HepG2 (cell line): Measurements from ENCODE around the gene TCF25. TPM values are rescaled to one million over a fixed set of nuclear protein-coding genes. Genes with fewer than 3 reads are reported as not detected.

Experiments used
- CC2D1A ChIP-seq: sonication (generic); formaldehyde crosslinking; IDR thresholded peaks from 2 replicates; pipeline ENCODE4 v1.8.1; 2023; ENCODE audit warnings: mild to moderate bottlenecking, missing genetic modification reagents
- CHCHD3 ChIP-seq: sonication (generic); formaldehyde crosslinking; IDR thresholded peaks from 2 replicates; pipeline ENCODE4 v1.8.0; 2022; ENCODE audit warnings: mild to moderate bottlenecking, missing genetic modification reagents, moderate library complexity
- DBP ChIP-seq: sonication (generic); formaldehyde crosslinking; IDR thresholded peaks from 2 replicates; pipeline ENCODE4 v1.4.0; 2020; ENCODE audit warnings: missing genetic modification reagents; ENCODE audit errors: not compliant biosample characterization
- EED ChIP-seq: sonication (generic); formaldehyde crosslinking; IDR thresholded peaks from 2 replicates; pipeline ENCODE4 v1.5.0; 2020; ENCODE audit warnings: mild to moderate bottlenecking, missing genetic modification reagents
- KDM3A ChIP-seq: IDR thresholded peaks from 2 replicates; pipeline ENCODE4 v1.6.1; 2018; ENCODE audit warnings: low read depth, missing compliant biosample characterization
- MAFK ChIP-seq, 2 experiments: IDR thresholded peaks in 1 of 2; conservative IDR thresholded peaks in 1 of 2; 2 replicates each; pipeline ENCODE4 v1.6.1; 2011; ENCODE audit warnings: improper control_type of control experiment in 2 of 2, low read length in 2 of 2
- MEF2D ChIP-seq: sonication (generic); formaldehyde crosslinking; IDR thresholded peaks from 2 replicates; pipeline ENCODE4 v1.5.1; 2020; ENCODE audit warnings: mild to moderate bottlenecking, missing genetic modification reagents
- MYC ChIP-seq: sonication (generic); formaldehyde crosslinking; IDR thresholded peaks from 2 replicates; pipeline ENCODE4 v1.9.0; 2021; ENCODE audit warnings: missing genetic modification reagents, borderline replicate concordance
- NCOA2 ChIP-seq: sonication (generic); formaldehyde crosslinking; IDR thresholded peaks from 2 replicates; pipeline ENCODE4 v1.8.0; 2022; ENCODE audit warnings: inconsistent platforms
- NFE2 ChIP-seq: sonication (generic); formaldehyde crosslinking; IDR thresholded peaks from 2 replicates; pipeline ENCODE4 v1.4.0; 2020; ENCODE audit warnings: missing genetic modification reagents
- NR2C2 ChIP-seq: sonication (generic); formaldehyde crosslinking; IDR thresholded peaks from 2 replicates; pipeline ENCODE4 v1.4.0; 2020; ENCODE audit warnings: missing genetic modification reagents, mild to moderate bottlenecking, moderate library complexity, borderline replicate concordance
- PAX8 ChIP-seq: sonication (generic); formaldehyde crosslinking; IDR thresholded peaks from 2 replicates; pipeline ENCODE4 v1.8.0; 2022; ENCODE audit warnings: mild to moderate bottlenecking, missing genetic modification reagents, borderline replicate concordance
- REXO4 ChIP-seq: sonication (generic); formaldehyde crosslinking; IDR thresholded peaks from 2 replicates; pipeline ENCODE4 v1.8.0; 2022; ENCODE audit warnings: missing genetic modification reagents, mild to moderate bottlenecking, borderline replicate concordance
- TCF7 ChIP-seq: sonication (generic); IDR thresholded peaks from 2 replicates; pipeline ENCODE4 v1.6.1; 2016; ENCODE audit warnings: antibody characterized with exemption, low read depth
- YY1 ChIP-seq: IDR thresholded peaks from 2 replicates; pipeline ENCODE4 v1.6.1; 2011; ENCODE audit warnings: low read length, low read depth, moderate library complexity, mild to moderate bottlenecking; ENCODE audit not compliant: insufficient read depth, insufficient replicate concordance
- ZFP36L2 ChIP-seq: sonication (generic); formaldehyde crosslinking; IDR thresholded peaks from 2 replicates; pipeline ENCODE4 v1.4.0; 2020; ENCODE audit warnings: missing genetic modification reagents
- ZFP90 ChIP-seq: sonication (generic); formaldehyde crosslinking; IDR thresholded peaks from 2 replicates; pipeline ENCODE4 v1.8.0; 2022; ENCODE audit warnings: missing genetic modification reagents, mild to moderate bottlenecking, inconsistent platforms, borderline replicate concordance
- ZMAT5 ChIP-seq: sonication (generic); formaldehyde crosslinking; IDR thresholded peaks from 2 replicates; pipeline ENCODE4 v1.5.0; 2020; ENCODE audit warnings: mild to moderate bottlenecking, low read depth, missing genetic modification reagents, borderline replicate concordance
- ZMYM2 ChIP-seq: sonication (generic); formaldehyde crosslinking; IDR thresholded peaks from 2 replicates; pipeline ENCODE4 v1.8.0; 2022; ENCODE audit warnings: mild to moderate bottlenecking, missing genetic modification reagents
- ZNF354B ChIP-seq: sonication (generic); formaldehyde crosslinking; IDR thresholded peaks from 2 replicates; pipeline ENCODE4 v1.8.0; 2022; ENCODE audit warnings: mild to moderate bottlenecking, missing genetic modification reagents
- ZNF460 ChIP-seq: sonication (generic); formaldehyde crosslinking; IDR thresholded peaks from 2 replicates; pipeline ENCODE4 v1.5.1; 2020; ENCODE audit warnings: missing genetic modification reagents, mild to moderate bottlenecking, borderline replicate concordance
- ZNF543 ChIP-seq: sonication (generic); formaldehyde crosslinking; IDR thresholded peaks from 2 replicates; pipeline ENCODE4 v1.4.0; 2020; ENCODE audit warnings: mild to moderate bottlenecking, missing genetic modification reagents
- ZNF564 ChIP-seq: sonication (generic); formaldehyde crosslinking; IDR thresholded peaks from 2 replicates; pipeline ENCODE4 v1.8.1; 2023; ENCODE audit warnings: mild to moderate bottlenecking, missing genetic modification reagents
- polyA plus RNA-seq, 8 experiments: library from polyadenylated mRNA; depleted of rRNA in 3 of 8; stranded (reverse) in 7 of 8; unstranded in 1 of 8; fragments of >200 nt; fragmentation: Illumina TruSeq in 4 of 8; extraction: Trizol in 4 of 8; gene quantifications; 2 replicates each; pipeline versions ENCODE4 v1.2.1 to v1.2.3, GENCODE V29; 2011 to 2016; ENCODE audit warnings: low read depth in 4 of 8, missing spikeins in 1 of 8, mixed read lengths in 1 of 8; ENCODE audit not compliant: insufficient read depth in 1 of 8
- total RNA-seq, 5 experiments: library from RNA; depleted of rRNA; stranded (reverse); fragments of >200 nt; fragmentation: Illumina TruSeq; extraction: Trizol; gene quantifications; 2 replicates each; pipeline ENCODE4 v1.2.3, GENCODE V29; 2016; ENCODE audit warnings: low read depth in 1 of 5
- TF ChIP-seq, protein P1 (sequence below): sonication (generic); formaldehyde crosslinking; conservative IDR thresholded peaks from 2 replicates; pipeline ENCODE4 v1.4.0; 2020; ENCODE audit warnings: missing genetic modification reagents
- TF ChIP-seq, protein P2 (sequence below), 2 experiments: sonication (generic) in 1 of 2; formaldehyde crosslinking in 1 of 2; IDR thresholded peaks; 2 replicates each; pipeline versions ENCODE4 v1.4.0 to v1.6.1; 2018 to 2020; ENCODE audit warnings: missing genetic modification reagents in 2 of 2, borderline replicate concordance in 1 of 2, low read depth in 1 of 2, mild to moderate bottlenecking in 1 of 2, missing biosample characterization in 1 of 2

TCF25 gene
- total and polyA plus RNA-seq, 2 of the 13 experiments (the other 11 are each of a cell fraction or from before 2014, with no cell fraction given), result 138 to 206 TPM

- TF ChIP-seq DBP (CRISPR knock-in tag) (peak; percentile 55), ZMAT5 (no peak), YY1 (no peak), MAFK (conservative IDR thresholded peaks at IDR 0.05 in 1 of 2, IDR thresholded peaks at IDR 0.05 in 1 of 2; ENCODE audit: low read length in 2 of 2) (no peak), ZNF460 (CRISPR knock-in tag) (no peak), KDM3A (CRISPR knock-in tag) (0 out of 2 replicates have a peak, but pooled peaks have one; percentile 55), ZMYM2 (CRISPR knock-in tag) (0 out of 2 replicates have a peak, but pooled peaks have one; percentile 47), NFE2 (no peak), TCF7 (no peak), NCOA2 (CRISPR knock-in tag) (peak; percentile 55; the same call in 1 of the 2 replicates), EED (CRISPR knock-in tag) (peak; percentile 89; the same call in 1 of the 2 replicates), NR2C2 (CRISPR knock-in tag) (peak; percentile 93), MYC (CRISPR knock-in tag) (peak; percentile 31; the same call in 1 of the 2 replicates), CHCHD3 (no peak; the same call in 1 of the 2 replicates), REXO4 (CRISPR knock-in tag) (no peak), ZNF354B (CRISPR knock-in tag) (0 out of 2 replicates have a peak, but pooled peaks have one; percentile 68), ZFP36L2 (CRISPR knock-in tag) (no peak), ZFP90 (CRISPR knock-in tag) (no peak; the same call in 1 of the 2 replicates), CC2D1A (no peak), ZNF543 (no peak), MEF2D (CRISPR knock-in tag) (peak; percentile 65), ZNF564 (CRISPR knock-in tag) (no peak), PAX8 (no peak)
- TF ChIP-seq, protein P1, sequence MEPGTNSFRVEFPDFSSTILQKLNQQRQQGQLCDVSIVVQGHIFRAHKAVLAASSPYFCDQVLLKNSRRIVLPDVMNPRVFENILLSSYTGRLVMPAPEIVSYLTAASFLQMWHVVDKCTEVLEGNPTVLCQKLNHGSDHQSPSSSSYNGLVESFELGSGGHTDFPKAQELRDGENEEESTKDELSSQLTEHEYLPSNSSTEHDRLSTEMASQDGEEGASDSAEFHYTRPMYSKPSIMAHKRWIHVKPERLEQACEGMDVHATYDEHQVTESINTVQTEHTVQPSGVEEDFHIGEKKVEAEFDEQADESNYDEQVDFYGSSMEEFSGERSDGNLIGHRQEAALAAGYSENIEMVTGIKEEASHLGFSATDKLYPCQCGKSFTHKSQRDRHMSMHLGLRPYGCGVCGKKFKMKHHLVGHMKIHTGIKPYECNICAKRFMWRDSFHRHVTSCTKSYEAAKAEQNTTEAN (CRISPR knock-in tag), result 0 out of 2 replicates have a peak, but pooled peaks have one; percentile 20
- TF ChIP-seq, protein P2, sequence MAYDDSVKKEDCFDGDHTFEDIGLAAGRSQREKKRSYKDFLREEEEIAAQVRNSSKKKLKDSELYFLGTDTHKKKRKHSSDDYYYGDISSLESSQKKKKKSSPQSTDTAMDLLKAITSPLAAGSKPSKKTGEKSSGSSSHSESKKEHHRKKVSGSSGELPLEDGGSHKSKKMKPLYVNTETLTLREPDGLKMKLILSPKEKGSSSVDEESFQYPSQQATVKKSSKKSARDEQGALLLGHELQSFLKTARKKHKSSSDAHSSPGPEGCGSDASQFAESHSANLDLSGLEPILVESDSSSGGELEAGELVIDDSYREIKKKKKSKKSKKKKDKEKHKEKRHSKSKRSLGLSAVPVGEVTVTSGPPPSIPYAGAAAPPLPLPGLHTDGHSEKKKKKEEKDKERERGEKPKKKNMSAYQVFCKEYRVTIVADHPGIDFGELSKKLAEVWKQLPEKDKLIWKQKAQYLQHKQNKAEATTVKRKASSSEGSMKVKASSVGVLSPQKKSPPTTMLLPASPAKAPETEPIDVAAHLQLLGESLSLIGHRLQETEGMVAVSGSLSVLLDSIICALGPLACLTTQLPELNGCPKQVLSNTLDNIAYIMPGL (CRISPR knock-in tag; IDR thresholded peaks at IDR 0.05; ENCODE audit: borderline replicate concordance in 1 of 2, low read depth in 1 of 2), result peak in 1 of 2 experiments; percentile 38; a peak in 2 of 4 replicates
Measured at GRCh38 chr16:89829630-89830437, 43.6 kb upstream of the TCF25 start (continued).
